HG03066 (cell line): ENCODE measurements around the gene MED27.

ENCODE experiments used
- ATAC-seq: cut with Tn5 transposase; IDR thresholded peaks from one replicate; pipeline ENCODE4 v1.9.1; 2021; ENCODE audit warnings: low read depth; ENCODE audit not compliant: unreplicated experiment

MED27 gene

GRCh38 chr9:132079391-132080091, at the start of gene MED27:
MED27 (minus strand) TSS chr9:132079867; CDS start chr9:132079844, 23 bp downstream.
- ATAC-seq = no peak

DNA sequence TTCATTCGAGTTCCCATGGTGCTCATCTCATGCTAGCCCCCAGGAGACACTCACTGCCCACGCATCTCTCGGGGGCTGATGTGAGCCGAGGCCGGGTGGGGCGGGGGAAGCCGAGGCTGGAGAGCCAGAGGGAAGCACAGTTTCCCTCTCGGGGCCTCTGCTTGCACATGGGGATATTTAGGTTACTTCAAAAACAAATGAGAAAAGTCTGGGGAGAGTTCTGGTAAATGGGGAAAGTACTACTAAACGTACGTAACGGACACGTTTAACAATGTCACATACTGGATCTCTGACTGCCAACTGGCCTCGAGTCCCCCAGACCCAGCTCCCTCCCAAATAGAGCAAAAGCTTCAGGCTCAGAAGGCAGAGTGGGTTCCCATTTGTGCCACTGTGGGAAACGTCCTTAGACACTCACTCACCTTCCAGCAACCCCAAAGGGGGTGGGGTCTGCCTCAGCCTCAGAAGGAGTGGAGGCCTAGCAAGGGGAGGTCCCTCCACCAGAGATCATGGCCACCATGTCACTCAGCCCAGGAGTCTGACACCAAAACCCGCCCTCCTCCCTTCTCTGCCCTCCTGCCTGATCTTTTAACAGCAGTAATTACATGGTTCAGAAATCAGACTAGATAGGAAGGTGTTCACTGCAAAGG, 48.3 kb upstream of the MED27 start:
- no peak for ATAC-seq

DNA sequence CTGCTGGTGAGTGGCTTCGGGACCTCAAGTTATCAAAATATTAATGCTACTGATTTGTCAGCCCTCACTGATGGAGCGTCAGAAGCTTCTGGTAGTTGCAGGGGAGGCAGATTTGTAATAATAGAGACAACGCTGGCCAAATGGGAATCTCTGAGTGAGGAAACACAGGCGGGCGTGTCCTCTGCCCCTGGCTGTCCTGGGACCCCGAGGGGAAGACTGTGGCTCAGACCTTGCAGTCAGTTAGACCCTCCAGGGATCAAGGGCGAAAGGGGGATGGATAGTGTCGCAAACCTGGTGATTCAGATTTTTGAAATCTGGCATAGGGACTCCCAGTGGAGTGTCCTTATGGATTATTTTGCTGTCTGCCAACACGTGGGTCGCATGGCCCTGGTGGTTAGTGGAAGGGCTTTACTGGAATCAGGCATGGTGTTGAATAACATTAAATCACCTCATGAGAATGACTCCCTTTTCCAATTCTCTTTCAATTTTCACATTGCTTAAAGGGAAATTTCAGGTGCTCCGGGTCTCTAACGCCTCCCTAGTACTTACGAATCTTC, 47.1 kb upstream of the MED27 start:
- ATAC-seq = no peak

DNA sequence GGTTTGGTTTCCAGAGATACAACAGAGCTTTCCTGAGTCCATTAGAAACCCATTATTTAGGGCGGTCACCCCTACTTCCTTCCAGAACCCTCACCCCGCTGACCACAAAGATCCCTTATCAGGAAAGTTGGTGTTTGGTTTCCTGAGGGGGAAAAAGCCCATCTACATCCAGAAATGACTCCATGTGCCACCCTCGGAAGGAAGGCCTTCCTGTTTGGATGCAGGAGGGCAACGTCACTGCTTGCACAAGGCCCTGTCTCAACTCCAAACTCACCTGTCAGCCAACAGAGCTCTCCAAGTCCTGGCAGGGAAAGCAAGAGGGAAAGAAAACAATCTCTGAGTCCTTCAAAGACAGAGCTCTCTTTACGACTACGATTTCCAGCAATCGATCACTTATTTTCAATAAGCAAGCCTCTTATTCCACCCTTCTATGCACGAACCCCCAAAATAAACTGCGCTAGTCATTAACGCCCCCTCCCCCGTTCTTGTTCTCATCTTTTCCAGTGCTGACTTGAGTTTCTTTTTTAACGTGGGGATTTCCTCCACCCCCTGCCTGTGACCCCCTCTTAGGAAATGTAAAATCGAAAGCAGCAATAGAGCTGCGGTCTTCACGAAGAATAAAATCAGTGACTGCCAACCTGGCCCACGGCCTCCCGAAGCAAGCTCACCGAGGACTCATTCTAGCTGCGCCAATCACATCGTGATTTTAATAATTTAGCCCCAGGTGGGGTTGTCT, 46.4 kb upstream of the MED27 start:
- ATAC-seq = no peak

- ATAC-seq = no peak
These were observed 45.7 kb upstream of the MED27 start for GRCh38 chr9:132125361-132125760.

GRCh38 chr9:132124800-132125199, 45.1 kb upstream of the MED27 start:
- no peak for ATAC-seq

DNA sequence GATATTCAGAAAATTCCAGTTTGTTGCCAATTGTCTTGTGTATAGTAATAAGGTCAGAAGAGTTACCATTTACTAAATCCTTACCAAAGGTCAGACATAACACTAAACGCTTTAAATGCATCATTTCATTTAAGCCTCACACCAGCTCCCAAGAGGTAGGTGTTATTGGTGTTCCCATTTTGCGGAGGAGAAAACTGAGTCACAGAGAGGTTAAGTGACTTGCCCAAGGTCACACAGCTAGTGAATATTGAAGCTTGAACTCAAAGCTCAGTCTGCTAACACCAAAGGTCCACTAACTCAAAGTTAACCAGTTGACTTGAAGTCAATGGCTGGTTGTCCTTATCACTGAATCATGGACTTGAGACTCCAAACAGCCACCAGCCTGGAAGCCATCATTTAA, 41.4 kb upstream of the MED27 start:
- ATAC-seq = no peak

DNA sequence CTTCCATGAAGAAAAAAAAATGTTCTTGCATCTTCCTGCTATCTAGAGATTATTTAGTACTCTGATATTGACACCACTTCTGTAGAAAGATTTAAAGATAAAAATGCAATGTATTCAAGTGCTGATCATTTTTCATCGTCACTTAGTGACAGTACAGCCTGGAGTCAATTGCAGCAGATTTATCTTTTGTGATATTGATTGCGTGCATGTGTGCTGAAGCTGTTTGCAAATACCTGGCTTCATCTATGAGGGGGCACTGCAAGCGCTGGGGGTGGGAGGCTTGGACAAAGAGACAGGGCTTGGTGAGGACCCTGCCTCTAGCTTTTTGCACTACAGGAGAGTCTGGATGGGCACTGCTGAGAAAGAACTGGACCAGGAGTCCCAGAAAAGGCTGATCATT, 38.0 kb upstream of the MED27 start:
- no peak for ATAC-seq

GRCh38 chr9:132116583-132116982, 36.9 kb upstream of the MED27 start:
- no peak for ATAC-seq

DNA sequence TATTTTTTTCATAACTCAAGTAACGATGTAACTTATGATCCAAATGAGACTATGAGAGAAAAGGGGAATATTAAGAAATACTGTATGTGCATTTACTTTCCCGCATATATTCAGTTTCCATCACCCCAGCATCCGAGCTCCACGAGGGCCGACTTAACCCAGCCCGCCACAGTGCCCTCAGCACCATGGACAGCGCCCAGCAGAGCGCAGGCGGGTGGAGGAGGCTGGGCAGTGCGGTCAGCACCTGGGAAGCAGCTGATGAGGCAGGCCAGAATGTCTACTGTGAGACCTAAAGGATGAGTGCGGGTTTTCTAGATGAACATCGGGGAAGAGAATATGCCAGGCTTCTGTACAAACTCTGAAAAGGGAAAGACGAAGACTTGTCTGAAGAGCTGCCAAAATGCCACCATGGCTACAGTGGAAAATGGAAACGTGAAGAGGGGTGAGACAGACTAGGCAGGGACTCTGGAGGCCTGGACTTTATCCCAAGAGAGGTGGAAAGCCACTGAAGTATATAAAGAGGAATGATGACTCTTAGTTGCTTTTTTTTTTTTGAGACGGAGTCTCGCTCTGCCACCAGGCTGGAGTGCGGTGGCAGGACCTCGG, 34.5 kb upstream of the MED27 start:
- ATAC-seq = no peak

GRCh38 chr9:132109291-132109690, 29.6 kb upstream of the MED27 start:
- ATAC-seq = no peak

GRCh38 chr9:132108728-132109127, 29.1 kb upstream of the MED27 start:
- ATAC-seq = no peak

DNA sequence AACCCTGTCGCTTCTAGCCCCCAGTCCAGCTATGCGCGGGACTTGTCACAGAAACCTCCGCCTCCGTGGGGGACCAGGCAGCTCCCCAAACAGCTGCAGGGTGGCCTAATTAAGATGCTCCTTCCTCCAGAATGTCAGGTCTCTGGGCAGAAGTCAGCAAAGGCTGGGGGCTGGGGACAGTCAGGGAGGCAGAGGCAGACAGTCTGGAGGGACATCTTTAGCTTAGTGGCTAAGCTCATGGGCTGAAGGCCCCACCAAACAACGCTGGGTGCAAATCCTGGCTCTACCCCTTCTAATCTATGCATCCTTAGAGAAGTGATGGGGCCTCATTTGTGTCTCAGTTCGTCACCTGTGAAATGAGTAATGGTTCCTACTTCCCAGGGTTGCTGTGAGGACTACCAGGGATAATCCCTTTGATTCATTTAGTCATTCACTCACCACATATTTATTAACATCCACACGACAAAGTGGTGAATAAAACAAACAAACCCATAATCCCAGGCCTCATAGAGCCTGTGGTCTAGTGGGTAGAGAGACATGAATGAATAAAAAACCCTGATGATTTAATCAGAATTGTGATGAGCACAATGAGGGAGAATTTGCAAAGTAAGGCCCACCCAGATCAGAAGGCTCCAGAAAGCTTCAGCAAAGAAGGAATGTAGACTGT, 20.2 kb upstream of the MED27 start:
- ATAC-seq = no peak

GRCh38 chr9:132099167-132099566, 19.5 kb upstream of the MED27 start:
- no peak for ATAC-seq

GRCh38 chr9:132094314-132094791, 14.7 kb upstream of the MED27 start:
- ATAC-seq = no peak

GRCh38 chr9:132090771-132091170, 11.1 kb upstream of the MED27 start:
- no peak for ATAC-seq

DNA sequence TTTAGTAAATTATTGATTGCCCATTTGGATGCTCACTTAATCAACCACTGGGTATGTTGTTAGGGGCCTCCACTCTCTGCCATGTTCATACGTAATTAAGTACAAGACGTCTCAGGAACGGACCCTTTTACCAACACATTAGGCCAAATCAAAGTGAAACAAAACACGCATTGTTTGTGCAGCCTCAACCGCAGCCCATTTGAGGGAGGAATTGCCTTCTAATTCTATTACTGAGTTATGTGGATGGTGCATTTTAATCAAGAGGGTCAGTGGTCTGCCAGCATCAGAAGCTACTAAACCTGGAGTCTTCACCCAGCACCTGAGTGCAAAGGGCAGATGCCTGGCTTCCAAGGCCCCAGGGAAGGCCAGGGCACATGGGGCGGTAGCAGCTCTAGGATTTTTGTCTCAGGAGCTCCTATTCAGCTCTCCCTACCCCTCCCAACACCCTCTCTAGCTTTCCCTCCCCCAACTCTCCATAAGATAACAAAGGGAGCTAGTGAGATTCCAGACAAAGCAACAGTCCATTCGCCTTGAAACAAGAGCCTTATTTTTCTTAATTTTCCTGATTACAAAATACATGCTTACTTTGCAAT, 7.9 kb upstream of the MED27 start:
- ATAC-seq = no peak

GRCh38 chr9:132082188-132082587, 2.5 kb upstream of the MED27 start:
- ATAC-seq = no peak

DNA sequence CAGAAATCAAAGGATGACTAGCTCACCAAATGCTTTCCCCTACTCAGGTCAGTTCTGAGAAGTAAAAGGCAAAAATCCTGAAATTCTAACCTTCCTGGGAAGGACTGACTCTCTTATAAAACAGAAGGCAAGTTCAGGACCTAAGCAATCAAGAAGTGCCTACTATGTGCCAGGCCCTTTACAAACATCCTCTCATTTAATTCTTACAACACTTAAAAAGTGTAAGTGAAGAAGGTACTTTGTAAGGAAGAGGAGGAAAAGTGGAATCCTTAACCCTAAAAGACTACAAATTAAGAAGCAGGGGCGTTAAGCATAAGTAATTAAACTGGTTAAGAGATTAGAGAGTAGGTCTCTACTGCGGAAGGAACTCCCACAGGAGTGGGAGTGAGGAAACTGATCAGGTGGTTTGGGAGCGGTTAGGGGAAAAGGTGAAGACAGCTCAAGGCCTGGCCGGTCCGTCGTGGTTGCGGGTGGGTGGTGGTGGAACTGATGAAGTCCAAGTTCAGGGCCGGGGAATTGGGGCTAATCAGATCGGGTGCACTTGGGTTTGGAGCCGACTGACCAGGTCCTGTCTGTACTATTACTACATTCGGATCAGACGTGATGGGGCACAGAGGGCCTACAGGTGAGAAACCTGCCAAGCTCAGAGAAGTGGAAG, 839 bp downstream of the MED27 start:
- ATAC-seq = no peak
